OCI-LY7 (cell line): ENCODE results near the gene PTPN18. TPM values are rescaled to one million over a fixed set of nuclear protein-coding genes. Genes with fewer than 3 reads are reported as not detected.

Experiments
- BruUV-seq: library from RNA; stranded (reverse); fragments of 400-500 nt; replicated peaks from 2 replicates; lab custom pipeline; 2021; lab: Mats Ljungman, UMichigan
- CTCF ChIA-PET: fragments of 300-600 bp; sonication (Branson Sonifier 250); formaldehyde crosslinking; loops from one replicate; lab custom pipeline; 2022; ENCODE audit warnings: antibody characterized with exemption; ENCODE audit not compliant: unreplicated experiment; lab: Charles Lee
- POLR2A ChIA-PET: fragments of 300-600 bp; sonication (Branson Sonifier 250); formaldehyde crosslinking; loops from one replicate; lab custom pipeline; 2022; ENCODE audit warnings: antibody characterized with exemption; lab: Charles Lee
- DNase-seq: peaks from one replicate; pipeline ENCODE4 v3.0.0-alpha.2; 2015; ENCODE audit warnings: low spot score
- H2AFZ ChIP-seq: fragments of 200-600 bp; sonication (generic), shearing (Covaris generic); 2 replicates; pipeline ENCODE4 v1.6.1; 2014; ENCODE audit warnings: mild to moderate bottlenecking, antibody characterized with exemption, low read length, moderate library complexity
- H3K27ac ChIP-seq: fragments of 200-600 bp; sonication (generic); 2 replicates; pipeline ENCODE4 v1.5.1; 2014; ENCODE audit warnings: mixed run types, low read depth, mild to moderate bottlenecking, moderate library complexity, low read length, inconsistent platforms; ENCODE audit not compliant: poor library complexity, severe bottlenecking
- H3K36me3 ChIP-seq: fragments of 200-600 bp; sonication (generic); 2 replicates; pipeline ENCODE4 v1.6.1; 2014; ENCODE audit warnings: mild to moderate bottlenecking, antibody characterized with exemption, low read length, moderate library complexity, mixed read lengths; ENCODE audit not compliant: insufficient read depth
- H3K4me1 ChIP-seq: fragments of 200-600 bp; sonication (generic); 2 replicates; pipeline ENCODE4 v1.5.1; 2014; ENCODE audit warnings: mild to moderate bottlenecking, low read length; ENCODE audit not compliant: insufficient read depth, poor library complexity, severe bottlenecking
- H3K4me2 ChIP-seq: fragments of 200-600 bp; sonication (generic); 2 replicates; pipeline ENCODE4 v1.6.1; 2014; ENCODE audit warnings: mild to moderate bottlenecking, low read length
- H3K4me3 ChIP-seq: fragments of 200-600 bp; sonication (generic); 2 replicates; pipeline ENCODE4 v1.5.1; 2014; ENCODE audit warnings: mild to moderate bottlenecking, low read depth, low read length; ENCODE audit not compliant: poor library complexity, severe bottlenecking
- H3K79me2 ChIP-seq: fragments of 200-600 bp; sonication (generic); 2 replicates; pipeline ENCODE4 v1.6.1; 2016; ENCODE audit warnings: low read depth, mild to moderate bottlenecking, low read length, moderate library complexity, mixed read lengths; ENCODE audit not compliant: insufficient read depth
- H3K9me2 ChIP-seq: fragments of 200-600 bp; sonication (generic); 2 replicates; pipeline ENCODE4 v1.6.1; 2016; ENCODE audit warnings: mild to moderate bottlenecking, low read length, mixed read lengths; ENCODE audit not compliant: insufficient read depth
- H3K9me3 ChIP-seq: fragments of 200-600 bp; sonication (generic); 2 replicates; pipeline ENCODE4 v1.6.1; 2014; ENCODE audit warnings: mild to moderate bottlenecking, mixed run types, low read length, mixed read lengths
- H4K20me1 ChIP-seq: fragments of 200-600 bp; sonication (generic); 2 replicates; pipeline ENCODE4 v1.6.1; 2014; ENCODE audit warnings: mild to moderate bottlenecking, antibody characterized with exemption, low read length, moderate library complexity, mixed read lengths; ENCODE audit not compliant: insufficient read depth
- EZH2phosphoT487 ChIP-seq: fragments of 200-600 bp; sonication (generic); IDR thresholded peaks from 2 replicates; pipeline ENCODE4 v1.6.1; 2018; ENCODE audit warnings: low read depth, borderline replicate concordance, mild to moderate bottlenecking, mixed run types, antibody characterized with exemption, low read length, moderate library complexity, mixed read lengths
- intact Hi-C: fragments of 100-400 bp; cut with micrococcal nuclease; formaldehyde crosslinking; loops from one replicate; pipeline ENCODE4 v1.10.0; 2022; ENCODE audit not compliant: unreplicated experiment
- total RNA-seq, 2 experiments: library from RNA; depleted of rRNA in 1 of 2; stranded (reverse); fragments of >200 nt in 1 of 2; shearing (Covaris generic) in 1 of 2; gene quantifications; 2 replicates each; pipeline ENCODE4 v1.2.3, GENCODE V29; 2014 to 2022
- TF ChIP-seq, protein P1 (sequence below): fragments of 200-600 bp; sonication (generic); conservative IDR thresholded peaks from 2 replicates; pipeline ENCODE4 v1.5.1; 2014; ENCODE audit warnings: mild to moderate bottlenecking, antibody characterized with exemption, low read length, moderate library complexity, mixed read lengths

PTPN18 gene
- total RNA-seq, 2 experiments from 2014 or later, result 96.6 to 309 TPM

DNA sequence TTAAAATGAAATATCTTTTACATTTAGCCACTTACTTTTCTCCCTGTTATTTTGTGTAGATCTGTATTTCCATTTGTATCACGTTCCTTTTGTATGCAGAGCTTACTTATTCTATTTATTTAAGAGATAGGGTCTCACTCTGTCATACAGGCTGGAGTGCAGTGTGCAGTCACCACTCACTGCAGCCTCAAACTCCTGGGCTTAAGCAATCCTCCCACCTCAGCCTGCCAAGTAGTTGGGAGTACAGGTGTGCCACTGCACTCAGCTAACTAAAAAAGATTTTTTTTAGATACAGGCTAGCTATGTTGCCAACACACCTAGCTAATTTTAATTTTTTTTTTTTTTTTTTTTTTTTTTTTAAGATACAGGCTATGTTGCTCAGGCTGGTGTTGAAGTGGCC lies 10.9 kb downstream of the PTPN18 start:
- no peaks in the 10 kb centered on the region for H4K20me1 ChIP-seq
- CTCF ChIA-PET, result no interaction called here
- H3K9me2 ChIP-seq, result no peaks in the 10 kb centered on the region
- POLR2A ChIA-PET, result interaction anchor here (0.5 to 1.1 kb wide), 8 partner anchors 11 to 189 kb away, joined by 3 to 6 read pairs (median 4); partner anchors contain the start of gene IMP4
- no TSS peak for BruUV-seq
- peaks cover 11% of the 10 kb centered on the region; the same call in 1 of the 2 replicates for H3K9me3 ChIP-seq
- no peaks in the 10 kb centered on the region; the same call in 1 of the 2 replicates for H3K36me3 ChIP-seq
- no peak overlapping the region for H3K27ac ChIP-seq
- DNase-seq, result no peak
- H3K4me2 ChIP-seq, result no peak overlapping the region
- intact Hi-C loops, result no loop called here
- H3K4me1 ChIP-seq, result peaks cover 32% of the 10 kb centered on the region
- H2AFZ ChIP-seq, result no peak overlapping the region
- peaks cover 8% of the 10 kb centered on the region; the same call in 1 of the 2 replicates for H3K79me2 ChIP-seq
- no peak for TF ChIP-seq EZH2phosphoT487
- TF ChIP-seq, protein P1, sequence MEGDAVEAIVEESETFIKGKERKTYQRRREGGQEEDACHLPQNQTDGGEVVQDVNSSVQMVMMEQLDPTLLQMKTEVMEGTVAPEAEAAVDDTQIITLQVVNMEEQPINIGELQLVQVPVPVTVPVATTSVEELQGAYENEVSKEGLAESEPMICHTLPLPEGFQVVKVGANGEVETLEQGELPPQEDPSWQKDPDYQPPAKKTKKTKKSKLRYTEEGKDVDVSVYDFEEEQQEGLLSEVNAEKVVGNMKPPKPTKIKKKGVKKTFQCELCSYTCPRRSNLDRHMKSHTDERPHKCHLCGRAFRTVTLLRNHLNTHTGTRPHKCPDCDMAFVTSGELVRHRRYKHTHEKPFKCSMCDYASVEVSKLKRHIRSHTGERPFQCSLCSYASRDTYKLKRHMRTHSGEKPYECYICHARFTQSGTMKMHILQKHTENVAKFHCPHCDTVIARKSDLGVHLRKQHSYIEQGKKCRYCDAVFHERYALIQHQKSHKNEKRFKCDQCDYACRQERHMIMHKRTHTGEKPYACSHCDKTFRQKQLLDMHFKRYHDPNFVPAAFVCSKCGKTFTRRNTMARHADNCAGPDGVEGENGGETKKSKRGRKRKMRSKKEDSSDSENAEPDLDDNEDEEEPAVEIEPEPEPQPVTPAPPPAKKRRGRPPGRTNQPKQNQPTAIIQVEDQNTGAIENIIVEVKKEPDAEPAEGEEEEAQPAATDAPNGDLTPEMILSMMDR, result no peak
- H3K4me3 ChIP-seq, result no peak overlapping the region

DNA sequence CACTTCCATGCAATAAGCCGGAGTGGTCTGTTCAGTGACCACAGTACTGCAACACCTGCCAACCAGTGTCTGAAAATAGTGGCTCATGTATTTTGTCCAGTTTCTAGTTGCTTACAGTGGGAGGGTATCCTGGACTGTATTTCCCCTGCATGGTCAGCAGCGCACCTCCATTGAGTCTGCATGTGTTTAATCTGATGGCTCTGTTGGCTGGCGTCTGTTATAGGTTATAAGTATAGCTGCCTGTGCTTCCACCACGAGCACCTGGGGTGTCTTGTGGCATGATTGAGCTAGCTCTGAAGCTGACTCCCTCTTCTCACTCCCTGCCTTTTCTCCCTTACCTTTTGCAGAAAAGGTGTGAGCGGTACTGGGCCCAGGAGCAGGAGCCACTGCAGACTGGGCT lies 12.9 kb downstream of the PTPN18 start:
- peaks cover 13% of the 10 kb centered on the region for H3K36me3 ChIP-seq
- CTCF ChIA-PET, result no interaction called here
- H3K4me2 ChIP-seq, result peak overlapping the region; percentile 95
- H3K4me3 ChIP-seq, result no peak overlapping the region
- no peak overlapping the region for H2AFZ ChIP-seq
- H4K20me1 ChIP-seq, result no peaks in the 10 kb centered on the region
- TF ChIP-seq, protein P1, result no peak
- TF ChIP-seq EZH2phosphoT487, result no peak
- peaks cover 25% of the 10 kb centered on the region for H3K79me2 ChIP-seq
- POLR2A ChIA-PET, result interaction anchor here (0.8 to 3.1 kb wide), 6 partner anchors 10 to 24 kb away, joined by 3 to 18 read pairs (median 8); no protein-coding TSS in a partner anchor
- peaks cover 11% of the 10 kb centered on the region; the same call in 1 of the 2 replicates for H3K9me3 ChIP-seq
- no peak for DNase-seq
- H3K4me1 ChIP-seq, result peaks cover 36% of the 10 kb centered on the region
- peak overlapping the region; percentile 90 for H3K27ac ChIP-seq
- BruUV-seq, result no TSS peak
- H3K9me2 ChIP-seq, result no peaks in the 10 kb centered on the region
- intact Hi-C loops, result no loop called here

DNA sequence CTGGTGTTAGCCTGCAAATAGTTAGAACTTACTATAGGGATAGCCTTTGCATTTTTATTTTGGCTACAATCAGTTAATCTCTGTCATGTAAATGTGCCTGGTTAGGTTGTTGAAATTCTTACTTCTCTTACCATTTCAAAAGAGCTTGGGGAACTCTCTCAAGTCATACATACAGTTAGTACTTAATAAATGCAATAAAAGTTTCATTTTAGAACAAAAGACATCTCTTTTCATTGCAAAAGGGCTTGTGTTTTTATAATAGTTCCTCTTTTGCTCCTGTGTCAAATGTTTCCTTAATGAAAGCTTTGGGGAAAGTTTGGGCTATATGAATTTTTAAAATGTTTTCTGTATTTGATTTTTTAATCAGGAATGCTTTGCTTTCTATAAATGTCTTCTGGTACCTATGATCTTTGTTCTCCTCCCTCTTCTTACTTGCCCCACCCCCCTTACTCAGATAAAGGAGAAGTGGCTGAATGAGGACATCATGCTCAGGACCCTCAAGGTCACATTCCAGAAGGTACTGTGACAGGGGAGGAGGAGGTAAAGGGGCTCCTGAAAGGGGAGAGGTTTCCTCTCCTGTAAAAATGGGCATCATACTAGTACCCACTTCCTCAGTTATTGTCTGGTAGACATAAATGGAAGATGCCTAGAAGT lies 13.6 kb downstream of the PTPN18 start:
- POLR2A ChIA-PET, result interaction anchor here (1.1 to 3.1 kb wide), 7 partner anchors 10 to 25 kb away, joined by 4 to 30 read pairs (median 8); partner anchors contain the start of gene PTPN18
- Histone ChIP-seq H2AFZ (no peak overlapping the region), H3K27ac (peak overlapping the region; percentile 90), H3K4me1 (peaks cover 42% of the 10 kb centered on the region), H4K20me1 (no peaks in the 10 kb centered on the region), H3K9me2 (no peaks in the 10 kb centered on the region), H3K36me3 (peaks cover 19% of the 10 kb centered on the region), H3K9me3 (peaks cover 11% of the 10 kb centered on the region; the same call in 1 of the 2 replicates), H3K4me2 (peak overlapping the region; percentile 95), H3K79me2 (peaks cover 32% of the 10 kb centered on the region), H3K4me3 (no peak overlapping the region)
- TF ChIP-seq, protein P1, result no peak
- no peak for TF ChIP-seq EZH2phosphoT487
- CTCF ChIA-PET, result no interaction called here
- intact Hi-C loops, result no loop called here
- no peak for DNase-seq
- BruUV-seq, result no TSS peak
